Spleen (tissue), 7 donors: ENCODE data around the gene RUNDC3A.
A peak's percentile ranks its signal among the peaks of the same experiment; 100 is the strongest.

Experiments used
- POLR2A ChIP-seq, 3 donors: fragments of 450-650 bp; IDR thresholded peaks; one replicate each; pipeline ENCODE4 v1.5.1; 2017; ENCODE audit warnings: antibody characterized with exemption in 3 of 3, mild to moderate bottlenecking in 1 of 3
- POLR2AphosphoS5 ChIP-seq, 3 donors: sonication (generic); formaldehyde crosslinking; IDR thresholded peaks; one replicate each; pipeline ENCODE4 v1.5.1; 2017; ENCODE audit warnings: antibody characterized with exemption in 3 of 3
- TF ChIP-seq, protein P1 (sequence below), 11 experiments: fragments of 200-600 bp in 7 of 11; fragments of 450-650 bp in 4 of 11; sonication (generic) in 4 of 11; IDR thresholded peaks in 8 of 11; conservative IDR thresholded peaks in 3 of 11; 1 replicate in 7 of 11; 2 replicates in 4 of 11; pipeline versions ENCODE4 v1.4.0 to v1.8.0; 2016 to 2021; ENCODE audit warnings: antibody characterized with exemption in 11 of 11, inconsistent platforms in 4 of 11, mild to moderate bottlenecking in 1 of 11
- donor health status: DM: no; HTN: no; CAD: no; lungs with moderate emphysema.
- donor health status: DM: no; HTN: no; CAD: no.
- donor health status: DM: no; HTN: no; CAD: no.

DNA sequence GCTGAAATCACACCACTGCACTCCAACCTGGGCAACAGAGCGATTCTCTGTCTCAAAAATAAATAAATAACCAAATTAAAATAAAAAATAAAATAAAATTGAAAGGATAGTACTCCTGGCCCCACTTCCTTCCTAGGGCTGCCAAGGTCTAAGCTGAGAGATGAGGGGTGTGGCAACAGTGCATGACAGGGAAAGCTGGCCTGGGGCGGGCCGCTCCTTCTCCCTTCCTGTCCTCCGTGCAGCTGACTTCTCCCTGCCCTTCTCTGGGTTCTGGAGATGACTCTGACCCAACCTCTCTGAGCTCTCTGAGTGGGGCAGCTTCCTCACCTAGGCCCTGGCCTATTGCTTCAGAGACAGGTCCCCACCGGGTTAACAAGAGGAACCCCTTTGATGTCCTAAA, 25.0 kb downstream of the RUNDC3A start:
- TF ChIP-seq, protein P1, sequence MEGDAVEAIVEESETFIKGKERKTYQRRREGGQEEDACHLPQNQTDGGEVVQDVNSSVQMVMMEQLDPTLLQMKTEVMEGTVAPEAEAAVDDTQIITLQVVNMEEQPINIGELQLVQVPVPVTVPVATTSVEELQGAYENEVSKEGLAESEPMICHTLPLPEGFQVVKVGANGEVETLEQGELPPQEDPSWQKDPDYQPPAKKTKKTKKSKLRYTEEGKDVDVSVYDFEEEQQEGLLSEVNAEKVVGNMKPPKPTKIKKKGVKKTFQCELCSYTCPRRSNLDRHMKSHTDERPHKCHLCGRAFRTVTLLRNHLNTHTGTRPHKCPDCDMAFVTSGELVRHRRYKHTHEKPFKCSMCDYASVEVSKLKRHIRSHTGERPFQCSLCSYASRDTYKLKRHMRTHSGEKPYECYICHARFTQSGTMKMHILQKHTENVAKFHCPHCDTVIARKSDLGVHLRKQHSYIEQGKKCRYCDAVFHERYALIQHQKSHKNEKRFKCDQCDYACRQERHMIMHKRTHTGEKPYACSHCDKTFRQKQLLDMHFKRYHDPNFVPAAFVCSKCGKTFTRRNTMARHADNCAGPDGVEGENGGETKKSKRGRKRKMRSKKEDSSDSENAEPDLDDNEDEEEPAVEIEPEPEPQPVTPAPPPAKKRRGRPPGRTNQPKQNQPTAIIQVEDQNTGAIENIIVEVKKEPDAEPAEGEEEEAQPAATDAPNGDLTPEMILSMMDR (IDR thresholded peaks at IDR 0.05 in 8 of 11, conservative IDR thresholded peaks at IDR 0.05 in 3 of 11) = no peak
- TF ChIP-seq POLR2AphosphoS5 (IDR thresholded peaks at IDR 0.05) (peak in 2 of 3 donors; percentile 20 to 40), POLR2A (IDR thresholded peaks at IDR 0.05) (no peak)
